Suppressor macrophage treated with lipopolysaccharide for 1 hour (primary cell): ENCODE measurements around the gene CIBAR2.
A peak's percentile ranks its signal among the peaks of the same experiment; 100 is the strongest.

ENCODE experiments used
- DNase-seq, 3 donors: peaks; one replicate each; pipeline ENCODE4 v3.0.0-alpha.2; 2020 to 2022

CIBAR2 gene

GRCh38 chr16:85144026-85144915 lies 32.0 kb upstream of the CIBAR2 start:
- no peak for DNase-seq

- no peak for DNase-seq
Measured at GRCh38 chr16:85142771-85143211, 30.5 kb upstream of the CIBAR2 start.

GRCh38 chr16:85142129-85142513 lies 29.8 kb upstream of the CIBAR2 start:
- no peak for DNase-seq

- no peak for DNase-seq
Measured at GRCh38 chr16:85141491-85142128, 29.3 kb upstream of the CIBAR2 start.

- DNase-seq, result no peak
Measured at GRCh38 chr16:85140455-85141012, 28.3 kb upstream of the CIBAR2 start.

GRCh38 chr16:85139881-85140339 lies 27.6 kb upstream of the CIBAR2 start:
- no peak for DNase-seq

- DNase-seq, result no peak
Measured at GRCh38 chr16:85138825-85139627, 26.8 kb upstream of the CIBAR2 start.

- no peak for DNase-seq
Measured at GRCh38 chr16:85138073-85138824, 26.0 kb upstream of the CIBAR2 start.

GRCh38 chr16:85137323-85138072 lies 25.2 kb upstream of the CIBAR2 start:
- DNase-seq, result peak; percentile 68 to 88 (median 79)

GRCh38 chr16:85136702-85137322 lies 24.5 kb upstream of the CIBAR2 start:
- DNase-seq, result peak; percentile 53 to 70 (median 64)

GRCh38 chr16:85136213-85136701 lies 24.0 kb upstream of the CIBAR2 start:
- peak; percentile 74 to 86 (median 79) for DNase-seq

GRCh38 chr16:85134789-85135142 lies 22.5 kb upstream of the CIBAR2 start:
- no peak for DNase-seq

- DNase-seq, result no peak
Measured at GRCh38 chr16:85134076-85134788, 22.0 kb upstream of the CIBAR2 start.

- no peak for DNase-seq
Measured at GRCh38 chr16:85133290-85133599, 21.0 kb upstream of the CIBAR2 start.

GRCh38 chr16:85132456-85133289 lies 20.4 kb upstream of the CIBAR2 start:
- DNase-seq, result peak; percentile 41 to 51 (median 47)

- no peak for DNase-seq
Measured at GRCh38 chr16:85130705-85131028, 18.4 kb upstream of the CIBAR2 start.

- no peak for DNase-seq
Measured at GRCh38 chr16:85129876-85130704, 17.8 kb upstream of the CIBAR2 start.

GRCh38 chr16:85128079-85128837 lies 16.0 kb upstream of the CIBAR2 start:
- DNase-seq, result no peak
